ENCODE measurements around the gene ZNF467.

Gene ZNF467

DNA sequence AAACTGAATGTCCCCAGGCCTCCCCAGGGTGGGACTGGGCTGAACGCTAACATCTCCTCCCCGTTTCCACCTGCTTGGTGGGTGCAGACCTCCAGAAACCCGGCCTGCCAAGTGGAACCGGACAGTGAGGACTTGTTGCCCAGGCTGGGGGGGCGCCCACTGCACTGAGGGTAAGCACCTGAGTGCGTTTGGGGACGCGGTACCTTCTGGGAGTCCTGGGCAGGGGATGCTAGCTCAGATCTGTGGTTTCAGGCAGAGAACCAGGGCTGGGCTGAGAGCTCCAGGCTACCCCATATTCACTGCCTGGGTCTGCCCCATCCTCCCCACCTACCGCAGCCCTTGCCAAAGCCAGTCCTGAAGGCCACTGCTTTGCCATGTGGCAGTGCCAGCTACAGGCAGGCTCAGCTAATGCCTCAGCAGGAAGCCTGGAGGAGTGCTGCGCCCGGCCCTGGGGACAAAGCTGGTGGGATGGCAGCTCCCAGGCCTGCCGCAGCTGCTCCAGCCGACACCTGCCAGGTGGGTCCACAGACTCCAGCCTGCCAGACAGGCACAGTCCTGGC, 3.5 kb upstream of the ZNF467 start:
- Histone ChIP-seq H3K9me3 (ENCODE audit: severe bottlenecking) (no peaks in the 10 kb centered on the region), H3K27ac (no peak overlapping the region), H3K4me3 (ENCODE audit: low read depth, low read length) (no peak overlapping the region), H3K36me3 (no peaks in the 10 kb centered on the region), H3K27me3 (ENCODE audit: insufficient read depth, low read depth, severe bottlenecking) (no peaks in the 10 kb centered on the region)
- TF ChIP-seq CTCF (IDR thresholded peaks at IDR 0.05; ENCODE audit: low read depth, low read length) = no peak
- no peak for DNase-seq

DNA sequence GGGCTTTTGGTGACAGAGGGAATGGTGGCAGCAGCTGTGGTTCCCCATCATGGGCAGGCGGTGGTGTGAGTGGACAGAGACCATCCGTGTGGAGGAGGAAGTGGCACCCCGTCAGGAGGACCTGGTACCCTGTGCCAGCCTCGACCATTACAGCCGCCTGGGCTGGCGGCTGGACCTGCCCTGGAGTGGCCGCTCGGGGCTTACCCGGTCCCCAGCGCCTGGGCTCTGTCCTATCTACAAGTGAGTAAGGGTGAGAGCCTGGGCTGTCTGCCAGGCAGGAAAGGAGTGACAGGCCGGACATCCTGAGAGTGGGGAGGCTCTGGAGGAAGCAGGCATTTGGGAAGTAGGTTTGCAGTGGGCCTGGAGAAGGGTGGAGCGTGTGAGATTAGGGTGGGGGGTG, 2.9 kb upstream of the ZNF467 start:
- Histone ChIP-seq H3K4me3 (ENCODE audit: low read depth, low read length) (no peak overlapping the region), H3K36me3 (no peaks in the 10 kb centered on the region), H3K9me3 (ENCODE audit: severe bottlenecking) (no peaks in the 10 kb centered on the region), H3K27me3 (ENCODE audit: insufficient read depth, low read depth, severe bottlenecking) (no peaks in the 10 kb centered on the region), H3K27ac (no peak overlapping the region)
- no peak for TF ChIP-seq CTCF (IDR thresholded peaks at IDR 0.05; ENCODE audit: low read depth, low read length)
- no peak for DNase-seq

DNA sequence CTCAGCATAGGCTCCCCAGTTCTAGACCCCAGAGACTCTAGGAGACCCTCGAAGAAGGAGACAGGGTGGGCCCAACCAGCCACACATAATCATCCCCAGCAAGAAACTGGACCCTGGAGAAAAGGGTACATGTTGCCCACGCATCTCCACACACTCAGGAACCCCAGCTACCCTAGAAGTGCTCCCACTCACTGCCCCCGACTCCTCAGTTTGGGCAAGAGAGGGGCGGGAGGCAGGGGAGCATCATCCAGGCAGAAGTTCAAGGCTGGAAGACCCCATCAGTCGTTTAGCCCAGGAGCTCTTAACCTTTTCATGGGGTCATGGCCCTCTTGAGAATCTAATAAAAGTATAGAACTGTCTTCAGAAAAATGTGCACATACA, 1.8 kb upstream of the ZNF467 start:
- Histone ChIP-seq H3K4me3 (ENCODE audit: low read depth, low read length) (no peak overlapping the region), H3K9me3 (ENCODE audit: severe bottlenecking) (no peaks in the 10 kb centered on the region), H3K27ac (no peak overlapping the region), H3K27me3 (ENCODE audit: insufficient read depth, low read depth, severe bottlenecking) (no peaks in the 10 kb centered on the region), H3K36me3 (no peaks in the 10 kb centered on the region)
- no peak for DNase-seq
- TF ChIP-seq CTCF (IDR thresholded peaks at IDR 0.05; ENCODE audit: low read depth, low read length) = no peak

GRCh38 chr7:149774237-149775175, 1.1 kb upstream of the ZNF467 start:
- Histone ChIP-seq H3K4me3 (ENCODE audit: low read depth, low read length) (peak overlapping the region; percentile 69), H3K9me3 (ENCODE audit: severe bottlenecking) (no peaks in the 10 kb centered on the region), H3K27ac (no peak overlapping the region), H3K36me3 (no peaks in the 10 kb centered on the region), H3K27me3 (ENCODE audit: insufficient read depth, low read depth, severe bottlenecking) (no peaks in the 10 kb centered on the region)
- peak; percentile 34 for DNase-seq
- TF ChIP-seq CTCF (IDR thresholded peaks at IDR 0.05; ENCODE audit: low read depth, low read length) = no peak

- H3K27ac ChIP-seq = peak overlapping the region; percentile 51
- peak; percentile 28 for DNase-seq
Measured at GRCh38 chr7:149772956-149773434, 393 bp downstream of the ZNF467 start.

More at GRCh38 chr7:149772956-149773434, 393 bp downstream of the ZNF467 start:
- peak overlapping the region; percentile 69 for H3K4me3 ChIP-seq (ENCODE audit: low read depth, low read length)
- no peaks in the 10 kb centered on the region for H3K27me3 ChIP-seq (ENCODE audit: insufficient read depth, low read depth, severe bottlenecking)
- peaks cover 4% of the 10 kb centered on the region; the same call in 1 of the 2 replicates for H3K36me3 ChIP-seq
- TF ChIP-seq CTCF (IDR thresholded peaks at IDR 0.05; ENCODE audit: low read depth, low read length) = no peak
- H3K9me3 ChIP-seq (ENCODE audit: severe bottlenecking) = no peaks in the 10 kb centered on the region

Data from WERI-Rb-1 (cell line).